Adrenal gland (tissue), 5 donors: Measurements from ENCODE around the gene FLRT1.

Source experiments
- POLR2A ChIP-seq, 2 donors: fragments of 450-650 bp; IDR thresholded peaks; one replicate each; pipeline ENCODE4 v1.6.1; 2017; ENCODE audit warnings: antibody characterized with exemption in 2 of 2, mild to moderate bottlenecking in 2 of 2, moderate library complexity in 1 of 2
- TF ChIP-seq, protein P1 (sequence below), 6 experiments: fragments of 450-650 bp in 4 of 6; fragments of 200-600 bp in 2 of 6; sonication (generic) in 1 of 6; IDR thresholded peaks; 1 replicate in 5 of 6; 2 replicates in 1 of 6; pipeline versions ENCODE4 v1.5.1 to v1.8.0; 2016 to 2021; ENCODE audit warnings: antibody characterized with exemption in 6 of 6, mild to moderate bottlenecking in 2 of 6, moderate library complexity in 1 of 6
- donor health status: DM: no; HTN: no; CAD: no.

DNA sequence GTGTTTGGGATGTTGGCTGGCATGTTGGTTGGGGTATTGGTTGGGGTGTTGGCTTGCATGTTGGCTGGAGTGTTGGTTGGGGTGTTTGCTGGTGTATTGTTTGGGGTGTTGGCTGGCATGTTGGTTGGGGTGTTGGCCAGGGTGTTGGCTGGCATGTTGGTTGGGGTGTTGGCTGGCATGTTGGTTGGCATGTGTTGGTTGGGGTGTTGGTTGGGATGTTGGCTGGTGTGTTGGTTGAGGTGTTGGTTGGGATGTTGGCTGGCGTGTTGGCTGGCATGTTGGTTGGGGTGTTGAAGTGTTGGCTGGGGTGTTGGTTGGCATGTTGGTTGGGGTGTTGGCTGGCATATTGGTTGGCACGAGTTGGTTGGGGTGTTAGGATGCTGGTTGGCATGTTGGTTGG lies 24.9 kb upstream of the FLRT1 start:
- TF ChIP-seq, protein P1, sequence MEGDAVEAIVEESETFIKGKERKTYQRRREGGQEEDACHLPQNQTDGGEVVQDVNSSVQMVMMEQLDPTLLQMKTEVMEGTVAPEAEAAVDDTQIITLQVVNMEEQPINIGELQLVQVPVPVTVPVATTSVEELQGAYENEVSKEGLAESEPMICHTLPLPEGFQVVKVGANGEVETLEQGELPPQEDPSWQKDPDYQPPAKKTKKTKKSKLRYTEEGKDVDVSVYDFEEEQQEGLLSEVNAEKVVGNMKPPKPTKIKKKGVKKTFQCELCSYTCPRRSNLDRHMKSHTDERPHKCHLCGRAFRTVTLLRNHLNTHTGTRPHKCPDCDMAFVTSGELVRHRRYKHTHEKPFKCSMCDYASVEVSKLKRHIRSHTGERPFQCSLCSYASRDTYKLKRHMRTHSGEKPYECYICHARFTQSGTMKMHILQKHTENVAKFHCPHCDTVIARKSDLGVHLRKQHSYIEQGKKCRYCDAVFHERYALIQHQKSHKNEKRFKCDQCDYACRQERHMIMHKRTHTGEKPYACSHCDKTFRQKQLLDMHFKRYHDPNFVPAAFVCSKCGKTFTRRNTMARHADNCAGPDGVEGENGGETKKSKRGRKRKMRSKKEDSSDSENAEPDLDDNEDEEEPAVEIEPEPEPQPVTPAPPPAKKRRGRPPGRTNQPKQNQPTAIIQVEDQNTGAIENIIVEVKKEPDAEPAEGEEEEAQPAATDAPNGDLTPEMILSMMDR (IDR thresholded peaks at IDR 0.05) = no peak
- TF ChIP-seq POLR2A (IDR thresholded peaks at IDR 0.05) = no peak
